Large intestine (tissue), 3 donors: ENCODE results near the gene GNAQ. TPM values are rescaled to one million over a fixed set of nuclear protein-coding genes. Genes with fewer than 3 reads are reported as not detected.

Source experiments
- DNase-seq, 2 donors: peaks; one replicate each; pipeline versions ENCODE4 v3.0.0 to v3.0.0-alpha.2; 2013
- H3K27ac ChIP-seq: one replicate; pipeline ENCODE4 v1.5.1; 2013; ENCODE audit warnings: low read length
- H3K27me3 ChIP-seq: 2 replicates; pipeline ENCODE4 v1.6.1; 2013; ENCODE audit warnings: low read length; ENCODE audit not compliant: control insufficient read depth, insufficient read depth
- H3K36me3 ChIP-seq: 2 replicates; pipeline ENCODE4 v1.6.1; 2013; ENCODE audit warnings: low read length; ENCODE audit not compliant: control insufficient read depth, insufficient read depth
- H3K4me1 ChIP-seq: one replicate; pipeline ENCODE4 v1.6.1; 2013; ENCODE audit warnings: low read length; ENCODE audit not compliant: control insufficient read depth, insufficient read depth
- H3K4me3 ChIP-seq: one replicate; pipeline ENCODE4 v1.5.1; 2013; ENCODE audit warnings: low read length
- H3K9me3 ChIP-seq: one replicate; pipeline ENCODE4 v1.6.1; 2013; ENCODE audit warnings: mild to moderate bottlenecking, low read depth, low read length, moderate library complexity; ENCODE audit not compliant: control insufficient read depth
- WGBS: methylation state at CpG from one replicate; pipeline ENCODE4 v1.1.5; 2013; ENCODE audit warnings: low lambda C conversion rate; ENCODE audit not compliant: insufficient coverage; 5-methylcytosine and 5-hydroxymethylcytosine counted together
- polyA plus RNA-seq: library from polyadenylated mRNA; unstranded; fragments of 120-200 nt; gene quantifications from one replicate; pipeline ENCODE4 v1.2.1, GENCODE V29; 2013

Gene GNAQ
- polyA plus RNA-seq, 1 donor = 34.0 TPM

GRCh38 chr9:77839459-77840140 lies 192.0 kb downstream of the GNAQ start:
- Histone ChIP-seq H3K27ac (peak overlapping the region; percentile 81), H3K9me3 (no peaks in the 10 kb centered on the region), H3K4me1 (peaks cover 20% of the 10 kb centered on the region), H3K36me3 (no peaks in the 10 kb centered on the region), H3K27me3 (no peaks in the 10 kb centered on the region), H3K4me3 (no peak overlapping the region)
- 6% methylated on average over 2 of the region's 6 CpGs for WGBS
- DNase-seq = peak; percentile 66 to 86

- Histone ChIP-seq H3K27me3 (no peaks in the 10 kb centered on the region), H3K36me3 (no peaks in the 10 kb centered on the region), H3K4me3 (no peak overlapping the region), H3K27ac (peak overlapping the region; percentile 81), H3K4me1 (peaks cover 20% of the 10 kb centered on the region), H3K9me3 (no peaks in the 10 kb centered on the region)
- no peak for DNase-seq
- no CpG with 5 or more reads among the region's 1 CpG for WGBS
Measured at GRCh38 chr9:77838986-77839385, 192.6 kb downstream of the GNAQ start.

GRCh38 chr9:77834898-77835488 lies 196.6 kb downstream of the GNAQ start:
- H3K36me3 ChIP-seq = no peaks in the 10 kb centered on the region
- H3K4me3 ChIP-seq = no peak overlapping the region
- DNase-seq = no peak
- H3K27me3 ChIP-seq = no peaks in the 10 kb centered on the region
- no peaks in the 10 kb centered on the region for H3K9me3 ChIP-seq
- peak overlapping the region; percentile 2 for H3K27ac ChIP-seq
- no CpG with 5 or more reads among the region's 4 CpGs for WGBS
- H3K4me1 ChIP-seq = peaks cover 30% of the 10 kb centered on the region

GRCh38 chr9:77833561-77834429 lies 197.8 kb downstream of the GNAQ start:
- Histone ChIP-seq H3K9me3 (no peaks in the 10 kb centered on the region), H3K4me3 (no peak overlapping the region), H3K4me1 (peaks cover 21% of the 10 kb centered on the region), H3K36me3 (no peaks in the 10 kb centered on the region), H3K27ac (no peak overlapping the region), H3K27me3 (no peaks in the 10 kb centered on the region)
- no peak for DNase-seq
- WGBS = 100% methylated on average over 1 of the region's 1 CpG

GRCh38 chr9:77832639-77833038 lies 199.0 kb downstream of the GNAQ start:
- Histone ChIP-seq H3K9me3 (no peaks in the 10 kb centered on the region), H3K27me3 (no peaks in the 10 kb centered on the region), H3K4me1 (peaks cover 20% of the 10 kb centered on the region), H3K4me3 (no peak overlapping the region), H3K36me3 (no peaks in the 10 kb centered on the region), H3K27ac (no peak overlapping the region)
- DNase-seq = no peak
- 89% methylated on average over 3 of the region's 9 CpGs for WGBS

GRCh38 chr9:77831781-77832180 lies 199.8 kb downstream of the GNAQ start:
- Histone ChIP-seq H3K4me1 (peaks cover 20% of the 10 kb centered on the region), H3K27ac (peak overlapping the region; percentile 46), H3K9me3 (no peaks in the 10 kb centered on the region), H3K4me3 (no peak overlapping the region), H3K27me3 (no peaks in the 10 kb centered on the region), H3K36me3 (no peaks in the 10 kb centered on the region)
- DNase-seq = peak; percentile 67 to 78
- WGBS = no CpG with 5 or more reads among the region's 1 CpG

GRCh38 chr9:77830618-77831285 lies 200.9 kb downstream of the GNAQ start:
- no peak for DNase-seq
- Histone ChIP-seq H3K4me1 (peaks cover 20% of the 10 kb centered on the region), H3K36me3 (no peaks in the 10 kb centered on the region), H3K27me3 (no peaks in the 10 kb centered on the region), H3K9me3 (no peaks in the 10 kb centered on the region), H3K27ac (peak overlapping the region; percentile 46), H3K4me3 (no peak overlapping the region)

GRCh38 chr9:77829420-77829819 lies 202.2 kb downstream of the GNAQ start:
- Histone ChIP-seq H3K36me3 (no peaks in the 10 kb centered on the region), H3K9me3 (no peaks in the 10 kb centered on the region), H3K27ac (no peak overlapping the region), H3K4me3 (no peak overlapping the region), H3K27me3 (no peaks in the 10 kb centered on the region), H3K4me1 (peaks cover 11% of the 10 kb centered on the region)
- no CpG with 5 or more reads among the region's 4 CpGs for WGBS
- DNase-seq = no peak

- Histone ChIP-seq H3K36me3 (no peaks in the 10 kb centered on the region), H3K27ac (peak overlapping the region; percentile 10), H3K27me3 (no peaks in the 10 kb centered on the region), H3K4me1 (peaks cover 9% of the 10 kb centered on the region), H3K9me3 (no peaks in the 10 kb centered on the region), H3K4me3 (no peak overlapping the region)
- no peak for DNase-seq
- WGBS = 53% methylated on average over 4 of the region's 6 CpGs
Measured at GRCh38 chr9:77827104-77827784, 204.4 kb downstream of the GNAQ start.

GRCh38 chr9:77826621-77827020 lies 205.0 kb downstream of the GNAQ start:
- no peak for DNase-seq
- Histone ChIP-seq H3K27me3 (no peaks in the 10 kb centered on the region), H3K4me3 (no peak overlapping the region), H3K9me3 (no peaks in the 10 kb centered on the region), H3K27ac (no peak overlapping the region), H3K4me1 (peaks cover 5% of the 10 kb centered on the region), H3K36me3 (no peaks in the 10 kb centered on the region)
- 80% methylated on average over 1 of the region's 5 CpGs for WGBS
